ENCODE results near the gene ARHGAP6. TPM values are rescaled to one million over a fixed set of nuclear protein-coding genes. Genes with fewer than 3 reads are reported as not detected.

Gene ARHGAP6
- total RNA-seq, 1 experiment from 2014 or later, result not detected

DNA sequence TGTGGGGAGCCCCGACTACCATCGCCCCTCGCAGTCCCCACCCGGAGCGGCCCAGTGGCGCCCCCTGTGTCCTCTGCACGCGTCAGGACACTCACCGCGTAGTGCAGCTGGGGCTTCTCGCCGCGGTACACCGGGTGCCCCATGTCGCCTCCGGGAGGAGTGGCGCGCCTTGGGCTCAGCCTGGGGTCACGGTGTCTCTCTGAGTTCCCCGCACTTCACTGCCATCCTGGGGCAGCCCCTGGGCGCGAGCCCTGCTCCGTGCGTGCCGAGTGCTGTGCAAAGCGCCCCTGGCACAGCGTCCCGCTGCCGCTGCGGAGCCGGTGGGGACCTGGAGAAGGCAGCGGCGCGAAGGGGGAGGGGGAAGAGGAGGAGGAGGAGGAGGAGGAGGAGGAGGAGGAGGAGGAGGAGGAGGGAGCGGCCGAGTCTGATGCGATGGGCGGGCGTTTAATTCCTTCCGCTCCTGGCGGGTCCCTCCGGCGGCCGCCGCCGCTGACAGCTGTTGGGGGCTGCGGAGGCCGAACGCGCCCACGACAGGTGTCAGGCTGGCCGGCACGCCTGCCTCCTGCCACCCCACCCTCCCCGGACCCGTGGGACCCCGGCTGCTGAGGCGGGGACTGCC, 238.2 kb downstream of the ARHGAP6 start:
- no peak for DNase-seq (ENCODE audit: unreplicated experiment)
- H3K4me3 Mint-ChIP-seq (ENCODE audit: unreplicated experiment), result no peak overlapping the region
- POLR2A ChIA-PET, result no interaction called here
- no TSS peak for BruUV-seq (replicated peaks)
- peaks cover 4% of the 10 kb centered on the region for H3K4me1 Mint-ChIP-seq (ENCODE audit: insufficient read depth, unreplicated experiment)
- no peak overlapping the region for H3K27ac Mint-ChIP-seq (ENCODE audit: low read depth, unreplicated experiment)
- peaks cover 22% of the 10 kb centered on the region for H3K27me3 Mint-ChIP-seq (ENCODE audit: insufficient read depth, unreplicated experiment)
- H3K9me3 Mint-ChIP-seq (ENCODE audit: unreplicated experiment), result no peaks in the 10 kb centered on the region
- CTCF ChIA-PET, result no interaction called here
- H3K36me3 Mint-ChIP-seq (ENCODE audit: insufficient read depth, unreplicated experiment), result no peaks in the 10 kb centered on the region
- TF ChIP-seq, protein P1, sequence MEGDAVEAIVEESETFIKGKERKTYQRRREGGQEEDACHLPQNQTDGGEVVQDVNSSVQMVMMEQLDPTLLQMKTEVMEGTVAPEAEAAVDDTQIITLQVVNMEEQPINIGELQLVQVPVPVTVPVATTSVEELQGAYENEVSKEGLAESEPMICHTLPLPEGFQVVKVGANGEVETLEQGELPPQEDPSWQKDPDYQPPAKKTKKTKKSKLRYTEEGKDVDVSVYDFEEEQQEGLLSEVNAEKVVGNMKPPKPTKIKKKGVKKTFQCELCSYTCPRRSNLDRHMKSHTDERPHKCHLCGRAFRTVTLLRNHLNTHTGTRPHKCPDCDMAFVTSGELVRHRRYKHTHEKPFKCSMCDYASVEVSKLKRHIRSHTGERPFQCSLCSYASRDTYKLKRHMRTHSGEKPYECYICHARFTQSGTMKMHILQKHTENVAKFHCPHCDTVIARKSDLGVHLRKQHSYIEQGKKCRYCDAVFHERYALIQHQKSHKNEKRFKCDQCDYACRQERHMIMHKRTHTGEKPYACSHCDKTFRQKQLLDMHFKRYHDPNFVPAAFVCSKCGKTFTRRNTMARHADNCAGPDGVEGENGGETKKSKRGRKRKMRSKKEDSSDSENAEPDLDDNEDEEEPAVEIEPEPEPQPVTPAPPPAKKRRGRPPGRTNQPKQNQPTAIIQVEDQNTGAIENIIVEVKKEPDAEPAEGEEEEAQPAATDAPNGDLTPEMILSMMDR (IDR thresholded peaks at IDR 0.05; ENCODE audit: unreplicated experiment), result no peak
- intact Hi-C loops (cut with micrococcal nuclease), result no loop called here

DNA sequence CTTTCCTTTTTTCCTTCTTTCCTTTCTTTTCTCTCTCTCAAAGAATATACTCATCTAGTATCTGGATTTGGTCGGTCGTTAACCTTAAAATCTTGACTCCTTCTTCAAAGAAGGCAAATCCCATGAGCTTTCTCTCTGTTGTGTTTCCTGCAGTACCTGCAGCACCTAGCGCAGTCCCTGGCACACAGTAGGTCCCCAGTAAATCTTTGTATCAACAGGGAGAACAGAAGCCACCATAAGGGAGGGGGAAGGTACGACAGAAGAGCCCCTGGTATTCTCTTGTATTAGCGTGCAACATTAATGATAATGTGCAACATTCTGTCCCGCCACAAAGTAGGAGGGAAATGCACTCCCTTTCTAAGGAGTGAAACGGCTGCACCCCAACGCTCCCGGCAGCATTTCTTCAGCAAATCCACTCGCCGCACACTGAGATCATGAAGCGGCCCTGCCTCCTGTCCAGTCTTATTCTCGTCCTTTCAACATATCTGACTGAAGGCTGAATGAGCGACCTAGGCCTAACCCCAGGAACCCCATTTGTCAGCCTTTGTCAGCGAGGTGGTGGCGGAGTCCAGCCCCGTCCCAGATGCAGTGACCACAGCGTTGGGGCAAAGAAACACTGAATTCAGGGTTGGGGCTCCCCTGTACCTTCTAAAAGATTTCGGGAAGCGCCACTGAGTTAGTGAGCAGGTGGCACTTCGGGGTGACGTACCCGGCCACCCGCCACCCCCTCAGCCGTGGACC, 238.8 kb downstream of the ARHGAP6 start:
- no peaks in the 10 kb centered on the region for H3K36me3 Mint-ChIP-seq (ENCODE audit: insufficient read depth, unreplicated experiment)
- H3K27me3 Mint-ChIP-seq (ENCODE audit: insufficient read depth, unreplicated experiment), result peaks cover 21% of the 10 kb centered on the region
- no peak overlapping the region for H3K27ac Mint-ChIP-seq (ENCODE audit: low read depth, unreplicated experiment)
- TF ChIP-seq, protein P1 (IDR thresholded peaks at IDR 0.05; ENCODE audit: unreplicated experiment), result no peak
- H3K9me3 Mint-ChIP-seq (ENCODE audit: unreplicated experiment), result no peaks in the 10 kb centered on the region
- BruUV-seq (replicated peaks), result no TSS peak
- ChIA-PET CTCF (no interaction called here), POLR2A (no interaction called here)
- peaks cover 4% of the 10 kb centered on the region for H3K4me1 Mint-ChIP-seq (ENCODE audit: insufficient read depth, unreplicated experiment)
- no peak overlapping the region for H3K4me3 Mint-ChIP-seq (ENCODE audit: unreplicated experiment)
- DNase-seq (ENCODE audit: unreplicated experiment), result no peak
- intact Hi-C loops (cut with micrococcal nuclease), result no loop called here

DNA sequence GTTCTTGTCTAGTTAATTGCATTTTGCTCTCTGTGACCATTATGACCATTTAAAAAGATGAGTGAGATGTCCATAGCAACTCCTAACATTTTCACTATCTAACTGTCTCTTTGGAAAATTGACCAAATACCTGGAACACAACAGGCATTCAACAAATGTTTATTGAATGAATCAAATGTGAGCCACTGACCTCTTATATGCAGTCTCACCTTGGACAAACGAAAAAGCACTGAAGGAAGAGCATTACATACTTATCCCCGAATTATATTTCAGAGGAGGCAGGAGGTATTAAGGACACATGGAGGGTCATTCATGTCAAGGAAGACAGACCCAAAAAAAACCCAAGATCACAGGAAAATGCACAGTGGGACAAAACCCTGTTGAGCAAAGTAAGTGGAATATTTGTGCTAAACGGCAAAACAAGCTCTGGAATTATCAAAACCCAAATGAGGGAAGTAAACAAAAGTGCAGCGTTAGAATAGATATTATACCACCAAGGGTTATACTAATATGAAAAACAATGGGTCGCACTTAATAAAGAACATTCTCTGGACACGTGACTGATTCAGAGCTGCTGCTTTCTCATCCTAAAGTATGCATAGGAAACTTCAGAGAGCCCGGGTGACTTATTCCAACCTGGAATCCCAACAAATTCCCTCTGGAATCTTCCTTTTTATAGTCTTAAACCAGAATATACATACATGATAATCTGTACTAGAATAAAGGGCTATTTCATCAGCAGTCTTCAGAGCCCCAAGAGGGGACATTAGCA, 240.6 kb downstream of the ARHGAP6 start:
- POLR2A ChIA-PET, result no interaction called here
- Mint-ChIP-seq H3K4me1 (ENCODE audit: insufficient read depth, unreplicated experiment) (peaks cover 4% of the 10 kb centered on the region), H3K27me3 (ENCODE audit: insufficient read depth, unreplicated experiment) (peaks cover 18% of the 10 kb centered on the region), H3K4me3 (ENCODE audit: unreplicated experiment) (no peak overlapping the region), H3K36me3 (ENCODE audit: insufficient read depth, unreplicated experiment) (no peaks in the 10 kb centered on the region), H3K27ac (ENCODE audit: low read depth, unreplicated experiment) (no peak overlapping the region), H3K9me3 (ENCODE audit: unreplicated experiment) (no peaks in the 10 kb centered on the region)
- intact Hi-C loops (cut with micrococcal nuclease), result no loop called here
- TF ChIP-seq, protein P1 (IDR thresholded peaks at IDR 0.05; ENCODE audit: unreplicated experiment), result no peak
- BruUV-seq (replicated peaks), result no TSS peak
- CTCF ChIA-PET, result interaction anchor here (4.2 kb wide), 1 partner anchor 43 kb away, joined by 20 read pairs; no protein-coding TSS in a partner anchor
- DNase-seq (ENCODE audit: unreplicated experiment), result no peak

DNA sequence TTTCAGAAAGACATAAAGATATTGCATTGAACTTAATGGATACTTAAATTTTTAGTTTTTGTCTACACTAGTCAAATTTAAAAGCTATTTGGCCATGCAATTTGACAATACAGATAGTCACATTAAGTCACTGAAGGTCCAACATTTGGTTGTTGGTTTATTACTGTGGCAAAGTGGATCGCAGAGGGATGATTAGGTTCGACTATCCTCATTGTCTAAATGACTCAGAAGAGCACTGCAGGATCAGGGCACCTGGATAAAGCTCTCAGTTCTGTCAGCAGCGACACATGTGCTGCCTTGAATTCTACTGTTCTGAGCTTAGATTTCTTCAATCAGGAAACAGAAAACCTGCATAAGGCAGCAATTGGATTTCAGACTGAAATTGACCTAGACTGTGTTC, 241.8 kb downstream of the ARHGAP6 start:
- TF ChIP-seq, protein P1 (IDR thresholded peaks at IDR 0.05; ENCODE audit: unreplicated experiment), result no peak
- intact Hi-C loops (cut with micrococcal nuclease), result no loop called here
- ChIA-PET POLR2A (no interaction called here), CTCF (interaction anchor here (0.6 to 4.2 kb wide), 5 partner anchors 42 to 108 kb away, joined by 3 to 20 read pairs (median 4); no protein-coding TSS in a partner anchor)
- Mint-ChIP-seq H3K9me3 (ENCODE audit: unreplicated experiment) (no peaks in the 10 kb centered on the region), H3K4me3 (ENCODE audit: unreplicated experiment) (no peak overlapping the region), H3K27ac (ENCODE audit: low read depth, unreplicated experiment) (no peak overlapping the region), H3K27me3 (ENCODE audit: insufficient read depth, unreplicated experiment) (peaks cover 18% of the 10 kb centered on the region), H3K36me3 (ENCODE audit: insufficient read depth, unreplicated experiment) (no peaks in the 10 kb centered on the region), H3K4me1 (ENCODE audit: insufficient read depth, unreplicated experiment) (peaks cover 4% of the 10 kb centered on the region)
- no peak for DNase-seq (ENCODE audit: unreplicated experiment)
- BruUV-seq (replicated peaks), result no TSS peak

Data from MCF 10A (cell line).